ENCODE results near the gene PCDH9. TPM values are rescaled to one million over a fixed set of nuclear protein-coding genes. Genes with fewer than 3 reads are reported as not detected.

PCDH9 gene
- total RNA-seq, 4 donors from 2014 or later = 0.64 to 1.1 (median 0.82) TPM

GRCh38 chr13:66459143-66459542, 771.0 kb downstream of the PCDH9 start:
- Histone ChIP-seq H3K36me3 (no peaks in the 10 kb centered on the region), H3K27ac (no peak overlapping the region), H3K4me1 (no peaks in the 10 kb centered on the region), H3K9me3 (no peaks in the 10 kb centered on the region), H3K4me3 (no peak overlapping the region), H3K27me3 (no peaks in the 10 kb centered on the region)
- TF ChIP-seq POLR2A (IDR thresholded peaks at IDR 0.05) (no peak), EP300 (IDR thresholded peaks at IDR 0.05) (no peak), POLR2AphosphoS5 (IDR thresholded peaks at IDR 0.05) (no peak)
- TF ChIP-seq, protein P1, sequence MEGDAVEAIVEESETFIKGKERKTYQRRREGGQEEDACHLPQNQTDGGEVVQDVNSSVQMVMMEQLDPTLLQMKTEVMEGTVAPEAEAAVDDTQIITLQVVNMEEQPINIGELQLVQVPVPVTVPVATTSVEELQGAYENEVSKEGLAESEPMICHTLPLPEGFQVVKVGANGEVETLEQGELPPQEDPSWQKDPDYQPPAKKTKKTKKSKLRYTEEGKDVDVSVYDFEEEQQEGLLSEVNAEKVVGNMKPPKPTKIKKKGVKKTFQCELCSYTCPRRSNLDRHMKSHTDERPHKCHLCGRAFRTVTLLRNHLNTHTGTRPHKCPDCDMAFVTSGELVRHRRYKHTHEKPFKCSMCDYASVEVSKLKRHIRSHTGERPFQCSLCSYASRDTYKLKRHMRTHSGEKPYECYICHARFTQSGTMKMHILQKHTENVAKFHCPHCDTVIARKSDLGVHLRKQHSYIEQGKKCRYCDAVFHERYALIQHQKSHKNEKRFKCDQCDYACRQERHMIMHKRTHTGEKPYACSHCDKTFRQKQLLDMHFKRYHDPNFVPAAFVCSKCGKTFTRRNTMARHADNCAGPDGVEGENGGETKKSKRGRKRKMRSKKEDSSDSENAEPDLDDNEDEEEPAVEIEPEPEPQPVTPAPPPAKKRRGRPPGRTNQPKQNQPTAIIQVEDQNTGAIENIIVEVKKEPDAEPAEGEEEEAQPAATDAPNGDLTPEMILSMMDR (IDR thresholded peaks at IDR 0.05) = no peak
- no peak for DNase-seq (ENCODE audit: low spot score in 2 of 2)
- 74% methylated on average over 2 of the region's 2 CpGs for WGBS

DNA sequence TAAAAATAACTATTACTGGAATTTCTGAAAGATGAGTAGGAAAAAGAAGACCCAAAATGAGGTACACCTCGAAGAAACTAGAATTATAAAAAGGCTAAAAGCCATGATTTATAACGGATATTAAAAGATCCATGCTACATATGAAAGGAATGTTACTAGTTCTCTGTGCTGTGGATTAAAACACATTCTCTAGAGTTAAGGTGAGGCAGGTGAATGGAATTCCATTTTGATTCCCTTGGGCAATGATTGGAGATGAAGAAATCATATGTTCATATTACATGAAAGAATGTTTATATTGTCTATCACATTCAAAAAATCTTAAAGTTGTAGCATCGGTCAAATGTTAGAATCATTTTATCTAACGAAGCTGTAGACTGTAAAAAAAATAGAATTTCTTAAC, 783.7 kb downstream of the PCDH9 start:
- H3K4me3 ChIP-seq = no peak overlapping the region
- no peaks in the 10 kb centered on the region for H3K27me3 ChIP-seq
- no peak for TF ChIP-seq POLR2AphosphoS5 (IDR thresholded peaks at IDR 0.05)
- no peak for TF ChIP-seq POLR2A (IDR thresholded peaks at IDR 0.05)
- no peak for TF ChIP-seq EP300 (IDR thresholded peaks at IDR 0.05)
- TF ChIP-seq, protein P1 (IDR thresholded peaks at IDR 0.05) = no peak
- 54% methylated on average over 4 of the region's 4 CpGs for WGBS
- H3K27ac ChIP-seq = no peak overlapping the region
- no peaks in the 10 kb centered on the region for H3K9me3 ChIP-seq
- no peaks in the 10 kb centered on the region for H3K4me1 ChIP-seq
- no peaks in the 10 kb centered on the region for H3K36me3 ChIP-seq
- no peak for DNase-seq (ENCODE audit: low spot score in 2 of 2)

- Histone ChIP-seq H3K4me3 (no peak overlapping the region), H3K4me1 (no peaks in the 10 kb centered on the region), H3K27ac (no peak overlapping the region), H3K9me3 (no peaks in the 10 kb centered on the region), H3K36me3 (no peaks in the 10 kb centered on the region), H3K27me3 (no peaks in the 10 kb centered on the region)
- TF ChIP-seq, protein P1 (IDR thresholded peaks at IDR 0.05) = no peak
- TF ChIP-seq POLR2AphosphoS5 (IDR thresholded peaks at IDR 0.05) (no peak), POLR2A (IDR thresholded peaks at IDR 0.05) (no peak), EP300 (IDR thresholded peaks at IDR 0.05) (no peak)
- WGBS = 80% methylated on average over 1 of the region's 1 CpG
- DNase-seq (ENCODE audit: low spot score in 2 of 2) = no peak
Measured at GRCh38 chr13:66443926-66444325, 786.2 kb downstream of the PCDH9 start.

GRCh38 chr13:66440938-66441337, 789.2 kb downstream of the PCDH9 start:
- WGBS = 91% methylated on average over 3 of the region's 3 CpGs
- Histone ChIP-seq H3K4me3 (no peak overlapping the region), H3K27me3 (no peaks in the 10 kb centered on the region), H3K36me3 (no peaks in the 10 kb centered on the region), H3K27ac (no peak overlapping the region), H3K9me3 (no peaks in the 10 kb centered on the region), H3K4me1 (no peaks in the 10 kb centered on the region)
- TF ChIP-seq POLR2A (IDR thresholded peaks at IDR 0.05) (no peak), POLR2AphosphoS5 (IDR thresholded peaks at IDR 0.05) (no peak), EP300 (IDR thresholded peaks at IDR 0.05) (no peak)
- TF ChIP-seq, protein P1 (IDR thresholded peaks at IDR 0.05) = no peak
- no peak for DNase-seq (ENCODE audit: low spot score in 2 of 2)

DNA sequence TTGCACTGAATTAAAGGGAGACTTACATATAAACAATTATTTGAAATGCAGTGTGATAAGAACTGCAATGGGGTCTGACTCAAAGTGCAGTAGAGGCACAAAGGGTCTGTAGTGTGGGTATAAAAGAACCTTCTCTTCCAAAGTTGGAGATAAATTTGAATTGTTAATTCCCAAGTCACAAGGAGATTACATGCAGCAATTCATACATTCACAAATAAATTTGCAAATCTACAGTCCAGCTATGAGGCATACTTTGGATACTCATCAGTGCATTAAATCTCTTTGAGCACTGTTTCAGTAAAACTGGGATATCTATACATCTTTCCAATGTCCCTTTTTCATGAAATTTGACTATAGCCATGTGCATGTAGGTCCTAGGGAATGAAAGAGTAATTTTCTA, 799.4 kb downstream of the PCDH9 start:
- Histone ChIP-seq H3K36me3 (no peaks in the 10 kb centered on the region), H3K27me3 (no peaks in the 10 kb centered on the region), H3K9me3 (no peaks in the 10 kb centered on the region), H3K27ac (no peak overlapping the region), H3K4me1 (no peaks in the 10 kb centered on the region), H3K4me3 (no peak overlapping the region)
- TF ChIP-seq EP300 (IDR thresholded peaks at IDR 0.05) = no peak
- DNase-seq (ENCODE audit: low spot score in 2 of 2) = no peak

DNA sequence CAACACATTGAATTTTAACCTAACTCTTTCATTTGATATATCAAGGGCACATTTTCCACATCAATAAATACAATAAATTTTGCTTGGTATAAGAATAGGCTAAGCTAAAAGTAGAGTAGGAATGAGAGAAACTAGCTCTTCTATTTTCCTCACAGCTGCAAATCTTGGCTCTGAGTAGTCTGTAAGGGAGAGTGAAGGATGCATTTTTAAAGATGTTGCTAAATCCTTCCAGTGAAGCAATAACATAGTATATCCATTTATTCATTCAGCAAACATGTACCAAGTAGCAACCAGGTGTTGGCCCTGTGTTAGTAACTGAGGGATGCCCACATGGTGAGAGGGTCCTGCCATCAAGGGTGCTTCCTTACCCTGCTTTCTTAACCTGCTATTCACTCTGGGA, 799.9 kb downstream of the PCDH9 start:
- Histone ChIP-seq H3K9me3 (no peaks in the 10 kb centered on the region), H3K27ac (no peak overlapping the region), H3K4me1 (no peaks in the 10 kb centered on the region), H3K4me3 (no peak overlapping the region), H3K27me3 (no peaks in the 10 kb centered on the region), H3K36me3 (no peaks in the 10 kb centered on the region)
- TF ChIP-seq, protein P1 (IDR thresholded peaks at IDR 0.05) = no peak
- no peak for TF ChIP-seq POLR2AphosphoS5 (IDR thresholded peaks at IDR 0.05)
- TF ChIP-seq EP300 (IDR thresholded peaks at IDR 0.05) = no peak
- DNase-seq (ENCODE audit: low spot score in 2 of 2) = no peak

Measured in suprapubic skin (tissue), 4 donors.